Amniotic epithelial cell (primary cell): ENCODE data around the gene PTPMT1.
A peak's percentile ranks its signal among the peaks of the same experiment; 100 is the strongest.

ENCODE experiments used
- DNase-seq: peaks from one replicate; pipeline ENCODE4 v3.0.0-alpha.2; 2010; ENCODE audit warnings: low read depth

Gene PTPMT1

GRCh38 chr11:47607380-47607779, 42.0 kb downstream of the PTPMT1 start:
- DNase-seq = peak; percentile 96

- DNase-seq = no peak
Measured at GRCh38 chr11:47609675-47610074, 44.3 kb downstream of the PTPMT1 start.

DNA sequence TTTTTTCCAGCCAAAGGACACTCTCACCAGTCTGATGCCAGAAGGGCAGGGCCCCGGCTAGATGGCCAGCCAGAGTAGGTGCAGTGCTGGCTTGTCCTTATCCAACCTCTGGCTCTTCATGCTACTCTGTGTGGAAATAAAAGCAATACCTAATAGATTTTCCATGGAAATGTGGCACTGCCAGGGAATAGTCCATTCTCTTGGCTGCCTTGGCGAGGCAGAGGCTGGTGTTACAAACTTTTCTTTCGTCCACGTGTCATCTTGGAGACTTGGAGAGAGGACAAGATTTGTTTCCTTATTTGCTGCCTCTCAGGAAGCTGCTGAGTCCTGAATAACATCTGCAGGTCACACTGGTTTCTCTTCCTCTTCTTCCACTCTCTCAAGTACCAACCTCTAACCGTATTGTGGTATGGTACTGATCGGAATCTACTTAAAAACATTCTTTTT, 46.0 kb downstream of the PTPMT1 start:
- no peak for DNase-seq

DNA sequence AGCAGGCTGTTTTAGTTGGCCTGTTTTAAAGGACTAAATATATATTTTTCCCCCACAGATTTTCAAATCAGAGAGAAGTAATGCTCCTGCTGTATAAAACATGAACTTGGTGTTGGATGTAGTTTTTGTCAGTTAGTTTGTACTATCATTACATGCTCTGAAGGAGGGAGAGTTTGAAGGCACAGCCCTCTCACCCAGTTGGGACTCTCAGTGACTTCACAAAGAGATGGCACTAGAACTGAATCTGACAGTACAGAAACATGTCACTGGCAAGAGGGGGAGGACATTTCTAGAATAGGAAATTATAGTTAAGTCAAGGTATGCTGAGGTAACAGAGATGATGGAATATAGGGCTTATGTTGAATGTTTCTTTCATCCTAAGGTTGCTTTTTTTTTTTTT, 49.9 kb downstream of the PTPMT1 start:
- DNase-seq = no peak

- DNase-seq = peak; percentile 85
Measured at GRCh38 chr11:47616726-47617416, 51.5 kb downstream of the PTPMT1 start.

DNA sequence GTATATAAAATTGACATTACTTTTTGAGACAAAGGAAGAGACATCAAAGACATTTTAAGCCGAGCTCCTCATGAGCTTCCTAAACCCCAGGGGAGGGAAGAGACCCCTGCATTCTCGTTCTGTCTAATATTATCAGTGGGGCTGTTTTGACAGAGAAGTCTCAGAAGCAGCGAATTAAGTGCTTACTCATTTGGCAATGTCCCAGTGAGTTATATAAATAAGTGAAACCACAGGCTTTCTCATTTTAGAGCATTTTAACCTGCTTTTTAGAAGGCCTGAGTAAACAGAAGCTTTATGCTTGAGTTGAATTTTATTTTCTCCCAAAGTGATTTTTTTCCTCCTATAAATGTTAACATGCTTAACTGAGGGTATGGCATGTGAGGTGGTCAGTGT, 52.0 kb downstream of the PTPMT1 start:
- DNase-seq = peak; percentile 80

DNA sequence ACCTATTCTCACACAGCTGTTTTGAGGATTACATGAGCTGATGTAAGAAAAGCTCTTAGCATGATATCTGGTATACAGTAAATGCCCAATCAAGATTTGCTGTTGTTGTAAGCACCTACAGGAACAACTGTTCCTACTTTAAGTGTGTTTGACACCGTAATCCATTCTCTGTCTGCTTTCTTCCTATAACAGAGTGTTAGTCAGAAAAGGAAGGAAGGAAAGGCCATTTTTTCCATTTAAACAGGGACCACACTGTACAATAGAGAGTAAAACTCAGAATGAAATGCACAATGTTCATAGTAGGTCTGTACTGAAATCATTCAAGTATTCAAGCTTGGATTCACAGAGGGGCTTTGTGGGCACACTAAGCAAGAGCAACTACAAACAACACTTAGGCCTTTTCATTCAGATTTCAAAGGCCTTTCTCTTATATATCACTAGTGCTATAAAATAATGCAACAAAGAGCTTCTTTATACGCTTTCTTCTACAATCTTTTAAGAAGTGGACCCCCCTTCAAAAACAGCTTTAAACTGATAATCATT, 55.5 kb downstream of the PTPMT1 start:
- no peak for DNase-seq
